Measurements from ENCODE around the gene FFAR1.

Gene FFAR1

GRCh38 chr19:35334144-35334753, 13.5 kb upstream of the FFAR1 start:
- no peak for ATAC-seq
- no peak for TF ChIP-seq OSR1 (CRISPR knock-in tag; IDR thresholded peaks at IDR 0.05)
- no peak for TF ChIP-seq ZNF70 (CRISPR knock-in tag; IDR thresholded peaks at IDR 0.05)
- TF ChIP-seq ARNTL (CRISPR knock-in tag; IDR thresholded peaks at IDR 0.05; ENCODE audit: borderline replicate concordance, low read depth) = no peak
- no peak for TF ChIP-seq TOX (CRISPR knock-in tag; IDR thresholded peaks at IDR 0.05; ENCODE audit: borderline replicate concordance)
- TF ChIP-seq RARB (CRISPR knock-in tag; IDR thresholded peaks at IDR 0.05) = no peak
- TF ChIP-seq CSRNP3 (CRISPR knock-in tag; IDR thresholded peaks at IDR 0.05) = no peak
- no peak for TF ChIP-seq CSDC2 (CRISPR knock-in tag; IDR thresholded peaks at IDR 0.05)
- TF ChIP-seq CREB5 (CRISPR knock-in tag; IDR thresholded peaks at IDR 0.05; ENCODE audit: low read depth) = no peak
- no peak for TF ChIP-seq POU6F1 (CRISPR knock-in tag; IDR thresholded peaks at IDR 0.05; ENCODE audit: borderline replicate concordance, low read depth)
- TF ChIP-seq TCF4 (CRISPR knock-in tag; IDR thresholded peaks at IDR 0.05; ENCODE audit: borderline replicate concordance) = no peak
- TF ChIP-seq ESRRG (CRISPR knock-in tag; IDR thresholded peaks at IDR 0.05) = no peak
- no peak for TF ChIP-seq ZC3H10 (CRISPR knock-in tag; IDR thresholded peaks at IDR 0.05)
- TF ChIP-seq PPARA (CRISPR knock-in tag; IDR thresholded peaks at IDR 0.05; ENCODE audit: borderline replicate concordance) = no peak
- TF ChIP-seq ZFP30 (CRISPR knock-in tag; IDR thresholded peaks at IDR 0.05) = no peak
- TF ChIP-seq ZFP3 (CRISPR knock-in tag; IDR thresholded peaks at IDR 0.05) = no peak
- no peak for TF ChIP-seq ZNF565 (CRISPR knock-in tag; conservative IDR thresholded peaks at IDR 0.05; ENCODE audit: low read depth)
- TF ChIP-seq ISL1 (CRISPR knock-in tag; IDR thresholded peaks at IDR 0.05) = no peak
- no peak for TF ChIP-seq BACH2 (CRISPR knock-in tag; IDR thresholded peaks at IDR 0.05; ENCODE audit: borderline replicate concordance)
- no peak for TF ChIP-seq PATZ1 (CRISPR knock-in tag; IDR thresholded peaks at IDR 0.05; ENCODE audit: borderline replicate concordance)

- no peak for TF ChIP-seq TSHZ2 (CRISPR knock-in tag; IDR thresholded peaks at IDR 0.05)
- no peak for TF ChIP-seq ZC3H10 (CRISPR knock-in tag; IDR thresholded peaks at IDR 0.05)
- TF ChIP-seq TCF4 (CRISPR knock-in tag; IDR thresholded peaks at IDR 0.05; ENCODE audit: borderline replicate concordance) = no peak
- no peak for TF ChIP-seq CSDC2 (CRISPR knock-in tag; IDR thresholded peaks at IDR 0.05)
- TF ChIP-seq BACH2 (CRISPR knock-in tag; IDR thresholded peaks at IDR 0.05; ENCODE audit: borderline replicate concordance) = no peak
- no peak for TF ChIP-seq CREB5 (CRISPR knock-in tag; IDR thresholded peaks at IDR 0.05; ENCODE audit: low read depth)
- ATAC-seq = no peak
Observed at GRCh38 chr19:35336166-35336955, 11.3 kb upstream of the FFAR1 start.

Measured in SK-N-SH treated with all-trans-retinoic acid at 6 μM for 48 hours (cell line).